NCI-H1417 (cell line): Measurements from ENCODE around the gene BST2.
"Not testable (repeated sequence)": the region's sequence is repeated elsewhere in the genome, so short reads cannot be mapped to it uniquely, and the experiment has no call there.

Experiments
- DNase-seq, 3 experiments: peaks; one replicate each; lab custom pipeline; 2025; lab: John Stamatoyannopoulos, UW

BST2 gene

DNA sequence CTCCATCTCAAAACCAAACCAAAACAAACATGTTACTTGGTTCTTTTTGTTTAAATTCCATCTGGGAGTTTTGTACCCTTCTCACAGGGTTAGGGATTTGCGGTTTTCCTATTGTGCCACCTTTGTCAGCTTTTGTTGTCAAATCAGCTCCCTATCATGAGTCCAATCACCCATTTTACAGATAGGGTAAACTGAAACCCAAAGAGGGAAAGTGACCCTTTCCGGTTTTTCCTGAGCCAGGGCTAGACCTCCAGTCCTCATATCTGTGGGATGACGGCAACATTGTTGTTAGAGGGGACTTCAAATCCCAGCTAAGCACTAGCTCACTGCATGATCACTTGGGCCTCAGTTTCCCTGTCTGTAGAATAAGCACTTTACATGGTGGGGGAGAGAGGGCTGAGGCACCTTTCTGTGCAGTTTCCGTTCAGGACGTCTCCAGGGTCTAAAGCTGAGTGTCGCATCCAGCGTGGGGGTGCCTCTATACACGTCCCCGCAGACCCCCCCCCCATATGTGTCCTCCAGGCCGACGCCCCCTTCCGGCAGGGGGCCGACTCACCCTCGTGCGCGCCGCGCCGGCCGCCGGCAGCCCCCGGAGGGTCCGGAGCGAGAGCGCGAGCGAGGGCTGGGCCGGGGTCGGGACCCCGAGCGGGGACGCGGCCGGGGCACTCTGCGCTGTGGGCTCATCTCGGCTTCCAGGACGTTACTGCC is 15.3 kb downstream of the BST2 start:
- no peak for DNase-seq

GRCh38 chr19:17389288-17389687 is 16.1 kb downstream of the BST2 start:
- DNase-seq: no peak

GRCh38 chr19:17385878-17386611 is 19.4 kb downstream of the BST2 start:
- DNase-seq: peak; percentile 4 to 46 (median 10)

GRCh38 chr19:17380426-17381138 is 24.8 kb downstream of the BST2 start:
- no peak for DNase-seq

DNA sequence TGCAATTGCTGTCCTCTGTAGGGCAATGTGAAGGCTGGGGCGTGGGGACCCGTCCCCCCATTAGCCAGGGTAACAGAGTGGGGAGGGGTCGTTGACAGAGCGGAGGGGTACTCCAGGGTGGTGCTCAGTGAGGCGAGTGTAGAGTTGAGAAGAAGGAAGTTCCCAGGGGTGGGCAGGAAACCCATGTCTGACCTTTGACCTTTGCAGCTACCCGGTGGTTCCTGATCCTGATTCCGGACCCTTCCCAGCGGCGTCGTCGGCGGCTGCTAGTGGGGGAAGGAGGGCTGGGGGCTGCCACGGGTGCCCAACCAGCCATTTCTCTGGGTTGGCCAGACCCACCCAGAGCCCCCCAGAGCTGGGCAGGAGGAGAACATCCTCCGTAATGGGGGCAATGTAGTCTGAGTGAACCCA is 26.2 kb downstream of the BST2 start:
- DNase-seq: no peak

GRCh38 chr19:17378271-17378670 is 27.2 kb downstream of the BST2 start:
- DNase-seq: no peak

DNA sequence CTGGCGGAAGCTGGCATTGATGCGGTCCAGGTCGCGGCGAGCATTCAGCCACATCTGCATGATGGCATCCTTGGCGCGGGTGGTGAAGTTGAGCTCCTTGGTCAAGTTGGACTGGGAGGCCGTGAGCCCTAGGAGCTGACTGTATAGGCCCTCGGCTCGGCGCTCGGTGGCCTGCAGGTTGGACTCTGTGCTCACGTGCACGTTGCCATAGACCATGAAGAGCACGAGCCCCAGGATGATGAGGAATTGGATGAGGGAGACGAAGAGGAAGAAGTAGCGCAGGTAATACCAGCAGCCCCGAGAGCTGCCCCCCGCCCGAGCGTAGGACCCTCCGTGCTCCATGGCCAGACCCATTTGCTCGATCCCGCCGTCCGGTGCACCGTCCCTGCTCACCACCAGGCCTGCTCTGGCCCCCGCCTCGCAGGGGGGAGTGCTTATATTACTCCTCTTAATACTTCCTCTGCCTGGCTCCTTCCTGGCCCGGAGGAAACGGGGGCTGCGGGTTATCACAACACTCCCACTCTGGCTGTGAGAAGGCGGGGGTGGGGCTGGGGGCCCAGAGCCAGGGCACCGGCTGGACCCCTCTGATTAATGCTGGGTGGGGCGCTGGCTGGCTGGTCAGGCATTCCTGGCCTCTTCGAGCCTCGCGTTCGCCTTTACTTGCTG is 28.4 kb downstream of the BST2 start, which contains the start of gene PLVAP:
PLVAP (minus strand) TSS at position 408 of the 666 bp plus-strand sequence; CDS start at position 354, 54 bp downstream.
- DNase-seq: no peak

DNA sequence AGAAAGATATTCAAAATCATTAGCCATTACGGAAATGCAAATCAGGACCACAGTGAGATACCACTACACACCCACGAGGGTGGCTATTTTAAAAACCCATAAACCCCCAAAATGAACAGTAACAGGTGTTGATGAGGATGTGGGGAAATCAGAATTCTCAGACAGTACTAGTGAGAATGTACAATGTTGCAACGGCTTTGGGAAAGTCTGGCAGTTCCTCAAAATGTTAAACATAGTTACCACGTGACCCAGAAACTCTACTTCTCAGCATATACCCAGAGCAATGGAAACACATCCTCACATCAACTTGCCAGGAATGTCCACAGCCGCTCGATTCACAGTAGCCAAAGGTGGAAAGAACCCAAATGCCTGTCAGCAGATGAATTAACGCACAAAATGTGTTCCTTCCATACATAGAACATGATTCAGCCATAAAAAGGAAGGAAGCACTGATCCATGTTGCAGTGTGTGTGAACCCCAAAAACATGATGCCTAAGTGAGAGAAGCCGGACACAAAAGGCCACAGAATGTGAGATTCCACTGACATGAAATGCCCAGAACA is 35.3 kb downstream of the BST2 start:
- no peak for DNase-seq

- no peak for DNase-seq
These were observed 40.1 kb downstream of the BST2 start for GRCh38 chr19:17365361-17365760.

DNA sequence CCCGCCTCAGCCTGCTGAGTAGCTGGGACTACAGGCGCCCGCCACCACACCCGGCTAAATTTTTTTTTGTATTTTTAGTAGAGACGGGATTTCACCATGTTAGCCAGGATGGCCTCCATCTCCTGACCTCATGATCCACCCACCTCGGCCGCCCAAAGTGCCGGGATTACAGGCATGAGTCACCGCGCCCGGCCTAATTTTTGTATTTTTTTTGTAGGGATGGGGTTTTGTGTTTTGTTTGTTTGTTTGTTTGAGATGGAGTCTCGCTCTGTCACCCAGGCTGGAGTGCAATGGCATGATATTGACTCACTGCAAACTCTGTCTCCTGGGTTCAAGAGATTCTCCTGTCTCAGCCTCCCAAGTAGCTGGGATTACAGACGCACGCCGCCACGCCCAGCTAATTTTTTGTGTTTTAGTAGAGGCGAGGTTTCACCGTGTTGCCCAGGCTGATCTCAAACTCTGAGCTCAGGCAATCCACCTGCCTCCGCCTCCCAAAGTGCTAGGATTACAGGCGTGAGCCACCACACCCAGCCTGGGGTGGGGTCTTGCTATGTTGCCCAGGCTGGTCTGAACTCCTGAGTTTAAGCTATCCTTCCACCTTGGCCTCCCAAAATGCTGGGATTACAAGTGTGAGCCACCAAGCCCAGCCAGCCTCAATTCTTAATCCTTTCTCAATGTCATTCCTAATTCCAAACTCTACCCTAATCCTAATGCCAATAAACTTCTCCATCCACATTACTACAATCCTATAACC is 41.4 kb downstream of the BST2 start:
- DNase-seq: not testable (repeated sequence)

DNA sequence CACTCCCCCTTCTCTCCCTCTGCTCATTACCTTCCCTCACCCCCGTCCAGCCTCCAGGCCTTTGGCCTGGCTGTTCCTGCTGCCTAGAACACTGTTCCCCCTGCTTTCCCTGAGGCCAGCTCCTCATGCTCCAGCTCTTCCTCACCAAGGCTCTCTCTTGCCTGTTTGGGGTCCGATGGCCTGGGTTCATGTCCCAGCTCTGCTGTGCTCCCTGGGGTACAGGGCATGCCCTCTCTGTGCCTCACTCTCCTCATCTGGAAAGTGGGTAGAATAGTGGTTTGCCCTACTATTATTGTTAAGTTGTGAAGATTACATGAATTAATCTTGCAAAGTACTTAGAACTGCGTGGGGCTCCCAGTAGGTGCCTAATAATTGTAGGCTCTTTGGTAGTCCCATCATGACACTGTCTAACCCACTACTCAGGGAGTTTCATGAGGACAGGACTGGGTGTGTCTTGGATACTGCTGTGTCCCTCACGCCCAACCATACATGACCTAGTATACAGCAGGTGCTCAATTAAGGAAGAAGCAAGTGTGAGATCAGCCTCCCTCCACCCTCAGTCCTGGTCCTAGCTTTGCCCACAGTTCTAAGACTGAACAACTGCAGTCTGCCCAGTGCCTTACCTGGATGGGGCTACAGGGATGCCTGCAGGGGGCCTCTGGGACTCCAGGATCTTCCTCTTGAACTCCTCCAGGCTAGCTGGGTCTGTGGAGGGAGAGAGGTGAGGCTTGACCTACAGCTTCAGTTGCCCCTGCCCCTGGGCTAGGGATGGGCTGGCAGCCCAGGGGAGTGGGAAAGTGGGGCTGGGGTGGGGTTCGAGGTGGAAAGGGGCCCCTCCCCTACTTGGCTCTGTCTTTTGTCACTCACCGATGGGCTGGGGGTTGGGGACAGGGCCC is 45.3 kb downstream of the BST2 start:
- no peak for DNase-seq

GRCh38 chr19:17358395-17358794 is 47.0 kb downstream of the BST2 start:
- DNase-seq: no peak

GRCh38 chr19:17357724-17358123 is 47.7 kb downstream of the BST2 start:
- peak in 1 of 3 experiments; percentile 29 for DNase-seq

GRCh38 chr19:17357078-17357666 is 48.3 kb downstream of the BST2 start:
- DNase-seq: no peak

- no peak for DNase-seq
These were observed 52.0 kb downstream of the BST2 start for GRCh38 chr19:17353386-17353785.
